K562 (cell line): Measurements from ENCODE around the gene JADE2.
"Not testable (repeated sequence)": the region's sequence is repeated elsewhere in the genome, so short reads cannot be mapped to it uniquely, and the experiment has no call there.

Experiments used
- CREM ChIP-seq: IDR thresholded peaks from 2 replicates; pipeline ENCODE4 v1.6.1; 2014; ENCODE audit warnings: antibody characterized with exemption, low read depth
- LARP7 ChIP-seq: fragments of 450-650 bp; IDR thresholded peaks from 2 replicates; pipeline ENCODE4 v1.6.1; 2016

DNA sequence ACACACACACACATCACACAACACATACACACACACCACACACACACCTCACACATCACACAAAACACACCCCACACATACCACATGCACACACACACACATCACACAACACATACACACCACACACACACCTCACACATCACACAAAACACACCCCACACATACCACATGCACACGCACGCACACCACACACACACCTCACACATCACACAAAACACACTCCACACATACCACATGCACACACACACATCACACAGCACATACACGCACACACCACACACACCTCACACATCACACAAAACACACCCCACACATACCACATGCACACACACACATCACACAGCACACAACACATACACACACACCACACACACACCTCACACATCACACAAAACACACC, 31.1 kb downstream of the JADE2 start:
- not testable (repeated sequence) for TF ChIP-seq LARP7, CREM
